ENCODE data around the gene CRHR1.

The CRHR1 gene

DNA sequence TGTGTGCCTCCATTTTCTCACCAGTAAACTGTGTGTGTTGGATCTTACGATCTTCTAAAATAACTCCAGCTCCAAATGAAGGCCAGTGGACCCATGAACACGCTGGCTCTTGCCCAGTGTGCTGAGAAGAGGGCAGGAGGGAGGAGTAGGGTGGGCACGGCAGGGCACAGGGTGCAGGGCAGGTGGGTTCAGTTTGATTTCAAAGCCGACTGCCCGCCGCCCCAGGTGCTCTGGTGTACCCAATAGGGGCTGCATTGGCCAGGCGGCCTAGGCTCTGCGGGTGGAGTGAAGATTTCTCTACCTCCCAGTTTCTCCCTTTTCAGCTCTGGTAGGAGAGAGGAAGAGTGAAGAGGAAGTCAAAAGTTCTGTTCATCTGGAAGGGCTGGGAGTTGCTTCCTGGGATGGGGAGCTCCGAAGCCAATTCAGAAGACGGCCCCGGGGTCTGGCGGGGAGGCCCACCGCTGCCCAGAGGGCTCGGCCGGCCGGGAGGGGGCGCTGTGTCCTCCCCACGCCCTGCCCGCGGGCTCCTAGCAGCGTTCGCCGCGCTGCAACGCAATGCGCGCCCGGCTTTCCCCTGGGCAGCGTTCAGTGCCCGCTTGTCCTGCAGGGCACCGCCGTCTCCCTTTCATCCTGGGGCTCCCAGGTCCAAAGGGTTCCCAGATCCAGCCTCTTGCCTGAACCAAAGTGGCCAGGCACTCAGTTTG lies 1.1 kb upstream of the CRHR1 start:
- Histone ChIP-seq H2AK5ac (ENCODE audit: low read length) (no peak overlapping the region), H3K14ac (ENCODE audit: low read length) (no peak overlapping the region), H4K8ac (ENCODE audit: low read depth, low read length) (no peak overlapping the region), H3K27me3 (ENCODE audit: insufficient read depth, low read length) (peaks cover 31% of the 10 kb centered on the region), H3K4ac (ENCODE audit: low read depth, low read length) (no peak overlapping the region), H4K12ac (ENCODE audit: low read depth, low read length) (no peak overlapping the region), H3K4me1 (ENCODE audit: control insufficient read depth in 1 of 2, insufficient read depth in 2 of 2, low read length in 2 of 2) (peaks cover 10 to 19% of the 10 kb centered on the region in 2 experiments), H3K9me3 (ENCODE audit: insufficient read depth, low read depth, low read length) (no peaks in the 10 kb centered on the region), H3K9ac (ENCODE audit: low read length) (no peak overlapping the region), H3K79me1 (ENCODE audit: low read length) (no peaks in the 10 kb centered on the region), H3K79me2 (ENCODE audit: control insufficient read depth, insufficient read depth, low read length, poor library complexity) (no peaks in the 10 kb centered on the region), H3K18ac (ENCODE audit: low read length) (no peak overlapping the region), H3K4me3 (ENCODE audit: low read depth, low read length) (no peak overlapping the region), H2AFZ (ENCODE audit: insufficient read depth, low read length, poor library complexity) (no peak overlapping the region), H3K4me2 (ENCODE audit: low read length) (peak overlapping the region; percentile 74), H4K91ac (ENCODE audit: low read depth, low read length) (no peak overlapping the region), H3K36me3 (ENCODE audit: control insufficient read depth in 1 of 2, insufficient read depth in 2 of 2, low read length in 2 of 2) (no peaks in the 10 kb centered on the region), H2BK120ac (ENCODE audit: insufficient read depth, low read length, poor library complexity) (no peak overlapping the region), H3K23ac (ENCODE audit: low read length) (no peak overlapping the region), H3K27ac (ENCODE audit: low read depth, low read length) (no peak overlapping the region), H2BK5ac (ENCODE audit: low read depth, low read length, poor library complexity) (no peak overlapping the region), H2BK12ac (ENCODE audit: low read length) (no peak overlapping the region)
- WGBS (ENCODE audit: extremely low coverage, insufficient coverage, insufficient read length): no CpG with 5 or more reads among the region's 32 CpGs
- peak in 1 of 2 donors; percentile 12 for DNase-seq

GRCh38 chr17:45783593-45784292 lies 377 bp upstream of the CRHR1 start:
- Histone ChIP-seq H4K8ac (ENCODE audit: low read depth, low read length) (no peak overlapping the region), H2AK5ac (ENCODE audit: low read length) (no peak overlapping the region), H3K27me3 (ENCODE audit: insufficient read depth, low read length) (peaks cover 31% of the 10 kb centered on the region), H3K79me1 (ENCODE audit: low read length) (no peaks in the 10 kb centered on the region), H3K23ac (ENCODE audit: low read length) (no peak overlapping the region), H3K36me3 (ENCODE audit: control insufficient read depth in 1 of 2, insufficient read depth in 2 of 2, low read length in 2 of 2) (no peaks in the 10 kb centered on the region), H3K9me3 (ENCODE audit: insufficient read depth, low read depth, low read length) (no peaks in the 10 kb centered on the region), H3K18ac (ENCODE audit: low read length) (no peak overlapping the region), H2AFZ (ENCODE audit: insufficient read depth, low read length, poor library complexity) (no peak overlapping the region), H4K12ac (ENCODE audit: low read depth, low read length) (no peak overlapping the region), H4K91ac (ENCODE audit: low read depth, low read length) (no peak overlapping the region), H3K79me2 (ENCODE audit: control insufficient read depth, insufficient read depth, low read length, poor library complexity) (no peaks in the 10 kb centered on the region), H3K14ac (ENCODE audit: low read length) (no peak overlapping the region), H3K4ac (ENCODE audit: low read depth, low read length) (no peak overlapping the region), H3K4me3 (ENCODE audit: low read depth, low read length) (peak overlapping the region; percentile 47), H3K9ac (ENCODE audit: low read length) (no peak overlapping the region), H2BK120ac (ENCODE audit: insufficient read depth, low read length, poor library complexity) (no peak overlapping the region), H3K4me1 (ENCODE audit: control insufficient read depth in 1 of 2, insufficient read depth in 2 of 2, low read length in 2 of 2) (peaks cover 10 to 19% of the 10 kb centered on the region in 2 experiments), H2BK5ac (ENCODE audit: low read depth, low read length, poor library complexity) (no peak overlapping the region), H3K27ac (ENCODE audit: low read depth, low read length) (no peak overlapping the region), H2BK12ac (ENCODE audit: low read length) (no peak overlapping the region), H3K4me2 (ENCODE audit: low read length) (peak overlapping the region; percentile 81)
- WGBS (ENCODE audit: extremely low coverage, insufficient coverage, insufficient read length): no CpG with 5 or more reads among the region's 64 CpGs
- no peak for DNase-seq

GRCh38 chr17:45784741-45785479 lies 790 bp downstream of the CRHR1 start:
- H2BK5ac ChIP-seq (ENCODE audit: low read depth, low read length, poor library complexity): no peak overlapping the region
- no peak overlapping the region for H4K12ac ChIP-seq (ENCODE audit: low read depth, low read length)
- H4K91ac ChIP-seq (ENCODE audit: low read depth, low read length): no peak overlapping the region
- no peaks in the 10 kb centered on the region for H3K79me1 ChIP-seq (ENCODE audit: low read length)
- H3K27me3 ChIP-seq (ENCODE audit: insufficient read depth, low read length): peaks cover 31% of the 10 kb centered on the region
- H3K27ac ChIP-seq (ENCODE audit: low read depth, low read length): no peak overlapping the region
- H2AK5ac ChIP-seq (ENCODE audit: low read length): no peak overlapping the region
- H3K9me3 ChIP-seq (ENCODE audit: insufficient read depth, low read depth, low read length): no peaks in the 10 kb centered on the region
- no peak overlapping the region for H3K23ac ChIP-seq (ENCODE audit: low read length)
- H2AFZ ChIP-seq (ENCODE audit: insufficient read depth, low read length, poor library complexity): peak overlapping the region; percentile 57
- H3K4me3 ChIP-seq (ENCODE audit: low read depth, low read length): peak overlapping the region; percentile 56
- DNase-seq: peak in 1 of 2 donors; percentile 47
- H3K4me2 ChIP-seq (ENCODE audit: low read length): peak overlapping the region; percentile 81
- no peak overlapping the region for H3K18ac ChIP-seq (ENCODE audit: low read length)
- H3K14ac ChIP-seq (ENCODE audit: low read length): no peak overlapping the region
- no peaks in the 10 kb centered on the region for H3K79me2 ChIP-seq (ENCODE audit: control insufficient read depth, insufficient read depth, low read length, poor library complexity)
- no peak overlapping the region for H3K9ac ChIP-seq (ENCODE audit: low read length)
- H3K4ac ChIP-seq (ENCODE audit: low read depth, low read length): no peak overlapping the region
- no peaks in the 10 kb centered on the region for H3K36me3 ChIP-seq (ENCODE audit: control insufficient read depth in 1 of 2, insufficient read depth in 2 of 2, low read length in 2 of 2)
- H2BK12ac ChIP-seq (ENCODE audit: low read length): no peak overlapping the region
- WGBS (ENCODE audit: extremely low coverage, insufficient coverage, insufficient read length): no CpG with 5 or more reads among the region's 82 CpGs
- no peak overlapping the region for H4K8ac ChIP-seq (ENCODE audit: low read depth, low read length)
- no peak overlapping the region for H2BK120ac ChIP-seq (ENCODE audit: insufficient read depth, low read length, poor library complexity)
- H3K4me1 ChIP-seq (ENCODE audit: control insufficient read depth in 1 of 2, insufficient read depth in 2 of 2, low read length in 2 of 2): peaks cover 10 to 19% of the 10 kb centered on the region in 2 experiments

GRCh38 chr17:45785480-45786193 lies 1.5 kb downstream of the CRHR1 start:
- no peak overlapping the region for H2AK5ac ChIP-seq (ENCODE audit: low read length)
- no peak overlapping the region for H2BK12ac ChIP-seq (ENCODE audit: low read length)
- no peak for DNase-seq
- H3K14ac ChIP-seq (ENCODE audit: low read length): no peak overlapping the region
- peaks cover 10 to 21% of the 10 kb centered on the region in 2 experiments for H3K4me1 ChIP-seq (ENCODE audit: control insufficient read depth in 1 of 2, insufficient read depth in 2 of 2, low read length in 2 of 2)
- no peak overlapping the region for H3K9ac ChIP-seq (ENCODE audit: low read length)
- H3K9me3 ChIP-seq (ENCODE audit: insufficient read depth, low read depth, low read length): no peaks in the 10 kb centered on the region
- no peaks in the 10 kb centered on the region for H3K79me2 ChIP-seq (ENCODE audit: control insufficient read depth, insufficient read depth, low read length, poor library complexity)
- H3K4ac ChIP-seq (ENCODE audit: low read depth, low read length): no peak overlapping the region
- H2AFZ ChIP-seq (ENCODE audit: insufficient read depth, low read length, poor library complexity): peak overlapping the region; percentile 57
- peaks cover 31% of the 10 kb centered on the region for H3K27me3 ChIP-seq (ENCODE audit: insufficient read depth, low read length)
- no peak overlapping the region for H3K27ac ChIP-seq (ENCODE audit: low read depth, low read length)
- no peak overlapping the region for H4K8ac ChIP-seq (ENCODE audit: low read depth, low read length)
- H3K79me1 ChIP-seq (ENCODE audit: low read length): no peaks in the 10 kb centered on the region
- no CpG with 5 or more reads among the region's 28 CpGs for WGBS (ENCODE audit: extremely low coverage, insufficient coverage, insufficient read length)
- H3K18ac ChIP-seq (ENCODE audit: low read length): no peak overlapping the region
- H2BK5ac ChIP-seq (ENCODE audit: low read depth, low read length, poor library complexity): no peak overlapping the region
- H4K12ac ChIP-seq (ENCODE audit: low read depth, low read length): no peak overlapping the region
- peak overlapping the region; percentile 81 for H3K4me2 ChIP-seq (ENCODE audit: low read length)
- H3K36me3 ChIP-seq (ENCODE audit: control insufficient read depth in 1 of 2, insufficient read depth in 2 of 2, low read length in 2 of 2): no peaks in the 10 kb centered on the region
- H3K23ac ChIP-seq (ENCODE audit: low read length): no peak overlapping the region
- no peak overlapping the region for H2BK120ac ChIP-seq (ENCODE audit: insufficient read depth, low read length, poor library complexity)
- H3K4me3 ChIP-seq (ENCODE audit: low read depth, low read length): no peak overlapping the region
- no peak overlapping the region for H4K91ac ChIP-seq (ENCODE audit: low read depth, low read length)

Measured in trophoblast cell (in vitro differentiated cells and primary cell).